ENCODE results near the gene TNIK. TPM values are rescaled to one million over a fixed set of nuclear protein-coding genes. Genes with fewer than 3 reads are reported as not detected.
"Not testable (repeated sequence)": the region's sequence is repeated elsewhere in the genome, so short reads cannot be mapped to it uniquely, and the experiment has no call there.

TNIK gene
- total RNA-seq, 2 experiments from 2014 or later: 36.6 to 39.3 TPM

- Mint-ChIP-seq H3K4me1 (peaks cover 2% of the 10 kb centered on the region), H3K4me3 (no peak overlapping the region), H3K36me3 (peaks cover 16% of the 10 kb centered on the region), H3K9me3 (ENCODE audit: low read depth) (no peaks in the 10 kb centered on the region), H3K27ac (no peak overlapping the region), H3K27me3 (no peaks in the 10 kb centered on the region)
- CTCF ChIA-PET: no interaction called here
- DNase-seq (no peak), ATAC-seq (no peak)
Observed at GRCh38 chr3:171133796-171134569, 326.2 kb downstream of the TNIK start.

GRCh38 chr3:171133337-171133736 lies 326.9 kb downstream of the TNIK start:
- ATAC-seq (no peak), DNase-seq (no peak)
- CTCF ChIA-PET: no interaction called here
- peaks cover 2% of the 10 kb centered on the region for H3K4me1 Mint-ChIP-seq
- peaks cover 16% of the 10 kb centered on the region for H3K36me3 Mint-ChIP-seq
- no peaks in the 10 kb centered on the region for H3K9me3 Mint-ChIP-seq (ENCODE audit: low read depth)
- no peak overlapping the region for H3K4me3 Mint-ChIP-seq
- no peaks in the 10 kb centered on the region for H3K27me3 Mint-ChIP-seq
- no peak overlapping the region for H3K27ac Mint-ChIP-seq

- Mint-ChIP-seq H3K36me3 (peaks cover 16% of the 10 kb centered on the region), H3K9me3 (ENCODE audit: low read depth) (no peaks in the 10 kb centered on the region), H3K4me1 (peaks cover 2% of the 10 kb centered on the region), H3K27me3 (no peaks in the 10 kb centered on the region), H3K4me3 (no peak overlapping the region), H3K27ac (no peak overlapping the region)
- CTCF ChIA-PET: no interaction called here
- DNase-seq: no peak
- no peak for ATAC-seq
Observed at GRCh38 chr3:171132873-171133272, 327.3 kb downstream of the TNIK start.

GRCh38 chr3:171129827-171130226 lies 330.4 kb downstream of the TNIK start:
- no peak overlapping the region for H3K4me3 Mint-ChIP-seq

GRCh38 chr3:171127611-171128010 lies 332.6 kb downstream of the TNIK start:
- ATAC-seq (no peak), DNase-seq (no peak)
- H3K9me3 Mint-ChIP-seq (ENCODE audit: low read depth): no peaks in the 10 kb centered on the region
- H3K27ac Mint-ChIP-seq: no peak overlapping the region
- no peak overlapping the region for H3K4me3 Mint-ChIP-seq
- no peaks in the 10 kb centered on the region for H3K27me3 Mint-ChIP-seq
- H3K36me3 Mint-ChIP-seq: peaks cover 26% of the 10 kb centered on the region
- no peaks in the 10 kb centered on the region for H3K4me1 Mint-ChIP-seq
- CTCF ChIA-PET: no interaction called here

More at GRCh38 chr3:171129827-171130226, 330.4 kb downstream of the TNIK start:
- CTCF ChIA-PET: no interaction called here
- Mint-ChIP-seq H3K36me3 (peaks cover 15% of the 10 kb centered on the region), H3K4me1 (peaks cover 2% of the 10 kb centered on the region), H3K27ac (no peak overlapping the region), H3K9me3 (ENCODE audit: low read depth) (no peaks in the 10 kb centered on the region), H3K27me3 (no peaks in the 10 kb centered on the region)
- DNase-seq (no peak), ATAC-seq (no peak)

GRCh38 chr3:171126478-171127209 lies 333.6 kb downstream of the TNIK start:
- Mint-ChIP-seq H3K4me3 (no peak overlapping the region), H3K27me3 (no peaks in the 10 kb centered on the region), H3K27ac (no peak overlapping the region), H3K9me3 (ENCODE audit: low read depth) (no peaks in the 10 kb centered on the region), H3K4me1 (no peaks in the 10 kb centered on the region), H3K36me3 (peaks cover 30% of the 10 kb centered on the region)
- ATAC-seq (no peak), DNase-seq (no peak)
- CTCF ChIA-PET: no interaction called here

GRCh38 chr3:171125010-171125409 lies 335.2 kb downstream of the TNIK start:
- CTCF ChIA-PET: interaction anchor here (1.6 kb wide), 1 partner anchor 11 kb away, joined by 4 read pairs; no protein-coding TSS in a partner anchor
- Mint-ChIP-seq H3K4me3 (no peak overlapping the region), H3K4me1 (no peaks in the 10 kb centered on the region), H3K27ac (no peak overlapping the region), H3K27me3 (no peaks in the 10 kb centered on the region), H3K9me3 (ENCODE audit: low read depth) (no peaks in the 10 kb centered on the region), H3K36me3 (peaks cover 38% of the 10 kb centered on the region)
- DNase-seq (no peak), ATAC-seq (no peak)

GRCh38 chr3:171123915-171124314 lies 336.3 kb downstream of the TNIK start:
- Mint-ChIP-seq H3K36me3 (peaks cover 48% of the 10 kb centered on the region), H3K9me3 (ENCODE audit: low read depth) (no peaks in the 10 kb centered on the region), H3K4me3 (no peak overlapping the region)

GRCh38 chr3:171122861-171123260 lies 337.3 kb downstream of the TNIK start:
- CTCF ChIA-PET: no interaction called here
- H3K4me3 Mint-ChIP-seq: no peak overlapping the region
- DNase-seq (no peak), ATAC-seq (no peak)
- H3K36me3 Mint-ChIP-seq: peaks cover 53% of the 10 kb centered on the region
- no peaks in the 10 kb centered on the region for H3K4me1 Mint-ChIP-seq
- H3K27me3 Mint-ChIP-seq: no peaks in the 10 kb centered on the region
- no peaks in the 10 kb centered on the region for H3K9me3 Mint-ChIP-seq (ENCODE audit: low read depth)
- no peak overlapping the region for H3K27ac Mint-ChIP-seq

More at GRCh38 chr3:171123915-171124314, 336.3 kb downstream of the TNIK start:
- Mint-ChIP-seq H3K27me3 (no peaks in the 10 kb centered on the region), H3K27ac (no peak overlapping the region), H3K4me1 (no peaks in the 10 kb centered on the region)
- DNase-seq (no peak), ATAC-seq (no peak)
- CTCF ChIA-PET: interaction anchor here (1.6 kb wide), 1 partner anchor 10 kb away, joined by 4 read pairs; no protein-coding TSS in a partner anchor

- Mint-ChIP-seq H3K4me3 (no peak overlapping the region), H3K27me3 (no peaks in the 10 kb centered on the region), H3K4me1 (no peaks in the 10 kb centered on the region), H3K27ac (no peak overlapping the region), H3K9me3 (ENCODE audit: low read depth) (no peaks in the 10 kb centered on the region), H3K36me3 (peaks cover 54% of the 10 kb centered on the region)
- DNase-seq (no peak), ATAC-seq (no peak)
- CTCF ChIA-PET: no interaction called here
Observed at GRCh38 chr3:171122240-171122639, 338.0 kb downstream of the TNIK start.

GRCh38 chr3:171121801-171122200 lies 338.4 kb downstream of the TNIK start:
- Mint-ChIP-seq H3K36me3 (peaks cover 57% of the 10 kb centered on the region), H3K4me3 (no peak overlapping the region), H3K27ac (no peak overlapping the region), H3K4me1 (no peaks in the 10 kb centered on the region), H3K27me3 (no peaks in the 10 kb centered on the region), H3K9me3 (ENCODE audit: low read depth) (no peaks in the 10 kb centered on the region)
- ATAC-seq (no peak), DNase-seq (no peak)
- CTCF ChIA-PET: no interaction called here

GRCh38 chr3:171119402-171119801 lies 340.8 kb downstream of the TNIK start:
- CTCF ChIA-PET: not testable (repeated sequence)

GRCh38 chr3:171118993-171119392 lies 341.2 kb downstream of the TNIK start:
- H3K36me3 Mint-ChIP-seq: peaks cover 52% of the 10 kb centered on the region
- H3K9me3 Mint-ChIP-seq (ENCODE audit: low read depth); H3K4me1 Mint-ChIP-seq; H3K27ac Mint-ChIP-seq; H3K4me3 Mint-ChIP-seq; CTCF ChIA-PET; H3K27me3 Mint-ChIP-seq; ATAC-seq; DNase-seq: not testable (repeated sequence)

More at GRCh38 chr3:171119402-171119801, 340.8 kb downstream of the TNIK start:
- not testable (repeated sequence) for H3K9me3 Mint-ChIP-seq (ENCODE audit: low read depth); DNase-seq; H3K27me3 Mint-ChIP-seq; H3K4me3 Mint-ChIP-seq; H3K27ac Mint-ChIP-seq; ATAC-seq; H3K4me1 Mint-ChIP-seq
- peaks cover 54% of the 10 kb centered on the region for H3K36me3 Mint-ChIP-seq

- CTCF ChIA-PET: no interaction called here
- H3K27ac Mint-ChIP-seq: no peak overlapping the region
- H3K4me3 Mint-ChIP-seq: no peak overlapping the region
- H3K4me1 Mint-ChIP-seq: no peaks in the 10 kb centered on the region
- H3K27me3 Mint-ChIP-seq: no peaks in the 10 kb centered on the region
- peaks cover 36% of the 10 kb centered on the region for H3K36me3 Mint-ChIP-seq
- DNase-seq: no peak
- no peaks in the 10 kb centered on the region for H3K9me3 Mint-ChIP-seq (ENCODE audit: low read depth)
- ATAC-seq: no peak
Observed at GRCh38 chr3:171116824-171117395, 343.3 kb downstream of the TNIK start.
